NK-92 (cell line): ENCODE data around the gene CHCHD10.

Experiments
- DNase-seq: peaks from one replicate; lab custom pipeline; 2025; ENCODE audit not compliant: unreplicated experiment; lab: John Stamatoyannopoulos, UW

Gene CHCHD10

GRCh38 chr22:23773483-23774113 is 5.8 kb upstream of the CHCHD10 start:
- DNase-seq: no peak

GRCh38 chr22:23772649-23773473 is 5.1 kb upstream of the CHCHD10 start, which contains the start of gene MMP11:
MMP11 (plus strand) TSS chr22:23772849; CDS start chr22:23772871, 22 bp downstream.
- DNase-seq: no peak

GRCh38 chr22:23772315-23772648 is 4.5 kb upstream of the CHCHD10 start:
- no peak for DNase-seq

GRCh38 chr22:23769321-23769965 is 1.7 kb upstream of the CHCHD10 start:
- DNase-seq: no peak

GRCh38 chr22:23767303-23767672 is 484 bp downstream of the CHCHD10 start:
- no peak for DNase-seq

GRCh38 chr22:23764899-23765881 is 2.6 kb downstream of the CHCHD10 start:
- no peak for DNase-seq

- DNase-seq: no peak
Observed at GRCh38 chr22:23763954-23764353, 3.8 kb downstream of the CHCHD10 start.

- no peak for DNase-seq
Observed at GRCh38 chr22:23763579-23763945, 4.2 kb downstream of the CHCHD10 start.

- DNase-seq: no peak
Observed at GRCh38 chr22:23762842-23763578, 4.8 kb downstream of the CHCHD10 start, which contains the start of gene C22orf15. C22orf15 (plus strand) TSS chr22:23762990; CDS start chr22:23763307, 317 bp downstream.

GRCh38 chr22:23760056-23760455 is 7.7 kb downstream of the CHCHD10 start:
- DNase-seq: no peak

GRCh38 chr22:23759566-23759965 is 8.2 kb downstream of the CHCHD10 start:
- DNase-seq: no peak

GRCh38 chr22:23756891-23757290 is 10.9 kb downstream of the CHCHD10 start:
- DNase-seq: no peak

- DNase-seq: no peak
Observed at GRCh38 chr22:23755711-23756110, 12.1 kb downstream of the CHCHD10 start.

- no peak for DNase-seq
Observed at GRCh38 chr22:23754980-23755636, 12.7 kb downstream of the CHCHD10 start.

- DNase-seq: no peak
Observed at GRCh38 chr22:23754220-23754919, 13.4 kb downstream of the CHCHD10 start, which contains the start of gene VPREB3. VPREB3 (minus strand) TSS chr22:23754425; CDS start chr22:23754363, 62 bp downstream.

- DNase-seq: no peak
Observed at GRCh38 chr22:23753385-23753784, 14.4 kb downstream of the CHCHD10 start.

- DNase-seq: no peak
Observed at GRCh38 chr22:23752750-23753149, 15.0 kb downstream of the CHCHD10 start.

- no peak for DNase-seq
Observed at GRCh38 chr22:23752090-23752691, 15.6 kb downstream of the CHCHD10 start.
